BJ (cell line): ENCODE results near the gene TASP1. TPM values are rescaled to one million over a fixed set of nuclear protein-coding genes. Genes with fewer than 3 reads are reported as not detected.
"Not testable (repeated sequence)": the region's sequence is repeated elsewhere in the genome, so short reads cannot be mapped to it uniquely, and the experiment has no call there.

Experiments
- CTCF ChIA-PET: fragments of 350-600 bp; formaldehyde crosslinking; extraction: SDS; loops from one replicate; lab custom pipeline; 2021; ENCODE audit warnings: antibody characterized with exemption, inconsistent platforms; lab: Yijun Ruan, JAX
- POLR2A ChIA-PET: fragments of 300-600 bp; sonication (Branson Sonifier 250); formaldehyde crosslinking; extraction: SDS; loops from one replicate; lab custom pipeline; 2021; ENCODE audit warnings: antibody characterized with exemption; lab: Charles Lee
- DNase-seq: peaks from one replicate; pipeline ENCODE4 v3.0.0-alpha.2; 2011; ENCODE audit warnings: low read depth
- H3K27me3 ChIP-seq: 2 replicates; pipeline ENCODE4 v1.6.0; 2011; ENCODE audit warnings: low read length; ENCODE audit not compliant: control insufficient read depth, insufficient read depth
- H3K36me3 ChIP-seq: 2 replicates; pipeline ENCODE4 v1.5.1; 2011; ENCODE audit warnings: low read length; ENCODE audit not compliant: control insufficient read depth, insufficient read depth
- H3K4me3 ChIP-seq: 2 replicates; pipeline ENCODE4 v1.5.1; 2011; ENCODE audit warnings: low read depth, mild to moderate bottlenecking, control low read depth, low read length
- polyA plus RNA-seq: library from polyadenylated mRNA; depleted of rRNA; stranded (reverse); fragments of >200 nt; gene quantifications from 2 replicates; pipeline ENCODE4 v1.2.3, GENCODE V29; 2011
- TF ChIP-seq, protein P1 (sequence below): IDR thresholded peaks from 2 replicates; pipeline ENCODE4 v1.5.1; 2011; ENCODE audit warnings: low read depth, mild to moderate bottlenecking, control low read depth, inconsistent platforms, low read length, moderate library complexity; ENCODE audit not compliant: insufficient read depth

The TASP1 gene
- polyA plus RNA-seq, 1 experiment = 5.4 TPM

DNA sequence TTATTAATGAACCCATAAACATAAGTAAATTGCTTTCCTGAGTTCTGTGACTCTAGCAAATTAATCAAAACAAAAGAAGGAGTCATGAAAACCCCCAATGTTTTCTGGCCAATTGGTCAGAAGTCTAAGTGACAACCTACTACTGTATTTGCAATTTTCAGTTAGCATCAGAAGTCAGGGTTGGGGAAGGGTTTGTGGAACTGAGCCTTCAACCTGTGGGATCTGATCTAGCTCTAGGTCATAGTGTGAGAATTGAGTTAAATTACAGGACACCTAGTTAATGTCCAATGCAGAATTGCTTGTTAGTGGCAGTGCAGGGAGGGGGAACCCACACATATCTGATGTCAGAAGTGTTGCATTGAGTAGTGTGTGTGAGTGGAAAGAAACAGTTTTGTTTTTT lies 275.3 kb downstream of the TASP1 start:
- POLR2A ChIA-PET = no interaction called here
- CTCF ChIA-PET = no interaction called here
- DNase-seq = no peak
- Histone ChIP-seq H3K4me3 (no peak overlapping the region), H3K27me3 (no peaks in the 10 kb centered on the region), H3K36me3 (no peaks in the 10 kb centered on the region)
- TF ChIP-seq, protein P1, sequence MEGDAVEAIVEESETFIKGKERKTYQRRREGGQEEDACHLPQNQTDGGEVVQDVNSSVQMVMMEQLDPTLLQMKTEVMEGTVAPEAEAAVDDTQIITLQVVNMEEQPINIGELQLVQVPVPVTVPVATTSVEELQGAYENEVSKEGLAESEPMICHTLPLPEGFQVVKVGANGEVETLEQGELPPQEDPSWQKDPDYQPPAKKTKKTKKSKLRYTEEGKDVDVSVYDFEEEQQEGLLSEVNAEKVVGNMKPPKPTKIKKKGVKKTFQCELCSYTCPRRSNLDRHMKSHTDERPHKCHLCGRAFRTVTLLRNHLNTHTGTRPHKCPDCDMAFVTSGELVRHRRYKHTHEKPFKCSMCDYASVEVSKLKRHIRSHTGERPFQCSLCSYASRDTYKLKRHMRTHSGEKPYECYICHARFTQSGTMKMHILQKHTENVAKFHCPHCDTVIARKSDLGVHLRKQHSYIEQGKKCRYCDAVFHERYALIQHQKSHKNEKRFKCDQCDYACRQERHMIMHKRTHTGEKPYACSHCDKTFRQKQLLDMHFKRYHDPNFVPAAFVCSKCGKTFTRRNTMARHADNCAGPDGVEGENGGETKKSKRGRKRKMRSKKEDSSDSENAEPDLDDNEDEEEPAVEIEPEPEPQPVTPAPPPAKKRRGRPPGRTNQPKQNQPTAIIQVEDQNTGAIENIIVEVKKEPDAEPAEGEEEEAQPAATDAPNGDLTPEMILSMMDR = no peak

DNA sequence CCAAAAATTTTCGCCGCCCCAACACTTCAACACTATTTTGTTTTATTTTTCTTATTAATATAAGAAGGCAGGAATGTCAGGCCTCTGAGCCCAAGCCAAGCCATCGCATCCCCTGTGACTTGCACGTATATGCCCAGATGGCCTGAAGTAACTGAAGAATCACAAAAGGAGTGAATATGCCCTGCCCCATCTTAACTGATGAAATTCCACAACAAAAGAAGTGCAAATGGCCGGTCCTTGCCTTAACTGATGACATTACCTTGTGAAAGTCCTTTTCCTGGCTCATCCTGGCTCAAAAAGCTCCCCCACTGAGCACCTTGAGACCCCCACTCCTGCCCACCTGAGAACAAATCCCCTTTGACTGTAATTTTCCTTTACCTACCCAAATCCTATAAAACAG lies 276.6 kb downstream of the TASP1 start:
- DNase-seq, H3K4me3 ChIP-seq, CTCF ChIA-PET, H3K36me3 ChIP-seq, POLR2A ChIA-PET, H3K27me3 ChIP-seq: not testable (repeated sequence)

DNA sequence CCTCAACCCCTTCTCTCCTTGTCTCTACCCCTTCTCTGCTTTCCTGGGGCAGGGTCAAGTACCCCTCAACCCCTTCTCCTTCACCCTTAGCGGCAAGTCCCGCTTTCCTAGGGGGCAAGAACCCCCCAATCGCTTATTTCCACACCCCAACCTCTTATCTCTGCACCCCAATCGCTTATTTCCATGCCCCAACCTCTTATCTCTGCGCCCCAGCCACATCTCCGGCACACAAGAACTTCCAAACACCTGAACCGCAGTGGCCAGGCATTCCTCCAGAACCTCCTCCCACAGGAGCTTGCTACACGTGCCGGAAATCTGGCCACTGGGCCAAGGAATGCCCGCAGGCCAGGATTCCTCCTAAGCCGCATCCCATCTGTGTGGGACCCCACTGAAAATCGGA lies 279.8 kb downstream of the TASP1 start:
- CTCF ChIA-PET, POLR2A ChIA-PET, H3K4me3 ChIP-seq, H3K36me3 ChIP-seq, H3K27me3 ChIP-seq, DNase-seq: not testable (repeated sequence)

DNA sequence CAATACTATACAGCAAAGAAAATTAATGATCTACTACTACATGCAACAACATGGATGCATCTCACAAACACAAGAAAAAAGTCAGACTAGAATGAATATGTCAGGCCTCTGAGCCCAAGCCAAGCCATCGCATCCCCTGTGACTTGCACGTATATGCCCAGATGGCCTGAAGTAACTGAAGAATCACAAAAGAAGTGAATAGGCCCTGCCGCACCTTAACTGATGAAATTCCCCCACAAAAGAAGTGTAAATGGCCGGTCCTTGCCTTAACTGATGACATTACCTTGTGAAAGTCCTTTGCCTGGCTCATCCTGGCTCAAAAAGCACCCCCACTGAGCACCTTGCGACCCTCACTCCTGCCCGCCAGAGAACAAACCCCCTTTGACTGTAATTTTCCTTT lies 280.9 kb downstream of the TASP1 start:
- H3K36me3 ChIP-seq, POLR2A ChIA-PET, CTCF ChIA-PET, H3K4me3 ChIP-seq, DNase-seq, H3K27me3 ChIP-seq: not testable (repeated sequence)

DNA sequence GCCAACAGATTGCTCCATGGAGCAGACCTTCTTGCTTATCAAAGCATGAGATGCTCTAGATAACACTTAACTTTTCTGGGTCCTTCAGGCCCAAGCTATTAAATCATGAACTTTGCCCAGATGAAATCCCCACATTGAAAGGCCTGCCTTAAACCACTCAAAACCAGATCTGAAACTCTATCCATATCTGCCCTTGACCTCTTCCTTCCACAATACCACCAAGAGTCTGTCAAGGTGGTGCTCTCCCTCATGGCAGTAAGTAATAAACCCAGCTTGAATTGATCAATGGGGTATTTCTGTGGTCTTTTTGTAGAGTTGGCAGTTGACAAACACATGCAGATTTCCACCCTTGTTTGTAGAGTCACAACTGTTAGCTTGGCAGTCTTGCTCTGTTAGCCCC lies 282.1 kb downstream of the TASP1 start:
- CTCF ChIA-PET = interaction anchor here (0.6 to 2.5 kb wide), 4 partner anchors 14 to 258 kb away, joined by 3 to 10 read pairs (median 3); no protein-coding TSS in a partner anchor
- DNase-seq = no peak

DNA sequence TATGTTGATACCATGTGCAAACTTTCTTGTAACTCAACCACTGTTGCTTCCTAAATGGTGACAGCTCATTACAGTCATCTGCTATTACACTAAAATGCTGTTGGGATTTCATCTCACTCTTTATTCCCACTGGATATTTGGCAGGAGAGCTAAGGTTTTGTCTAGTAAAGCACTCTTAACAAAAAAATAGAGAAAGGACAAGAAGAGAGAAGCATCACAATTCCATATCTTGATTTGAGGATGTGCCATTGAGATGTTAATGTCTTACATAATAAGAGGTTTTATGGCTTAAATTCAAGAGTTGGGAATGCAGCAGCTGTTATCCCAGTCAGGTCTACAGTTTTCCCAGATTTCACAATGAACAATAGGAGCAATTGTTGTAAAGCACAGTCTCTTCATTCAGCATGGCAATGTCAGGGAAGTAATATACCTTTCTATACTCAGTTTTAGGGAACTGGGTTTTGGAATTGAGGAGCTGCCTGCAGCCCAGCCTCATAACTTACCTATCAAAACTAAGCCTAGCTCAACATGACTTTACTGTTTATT lies 282.7 kb downstream of the TASP1 start:
- Histone ChIP-seq H3K36me3 (no peaks in the 10 kb centered on the region), H3K4me3 (no peak overlapping the region), H3K27me3 (peaks cover 2% of the 10 kb centered on the region; the same call in 1 of the 2 replicates)
- no peak for DNase-seq
- ChIA-PET POLR2A (interaction anchor here (0.5 kb wide), 1 partner anchor 39 kb away, joined by 6 read pairs; no protein-coding TSS in a partner anchor), CTCF (interaction anchor here (0.6 to 2.5 kb wide), 4 partner anchors 15 to 258 kb away, joined by 3 to 10 read pairs (median 3); no protein-coding TSS in a partner anchor)
- TF ChIP-seq, protein P1 = no peak

More for the DNA sequence above, 282.1 kb downstream of the TASP1 start:
- POLR2A ChIA-PET = interaction anchor here (0.5 kb wide), 1 partner anchor 39 kb away, joined by 6 read pairs; no protein-coding TSS in a partner anchor
- no peak overlapping the region for H3K4me3 ChIP-seq
- TF ChIP-seq, protein P1 = no peak
- H3K27me3 ChIP-seq = peaks cover 2% of the 10 kb centered on the region; the same call in 1 of the 2 replicates
- H3K36me3 ChIP-seq = no peaks in the 10 kb centered on the region

DNA sequence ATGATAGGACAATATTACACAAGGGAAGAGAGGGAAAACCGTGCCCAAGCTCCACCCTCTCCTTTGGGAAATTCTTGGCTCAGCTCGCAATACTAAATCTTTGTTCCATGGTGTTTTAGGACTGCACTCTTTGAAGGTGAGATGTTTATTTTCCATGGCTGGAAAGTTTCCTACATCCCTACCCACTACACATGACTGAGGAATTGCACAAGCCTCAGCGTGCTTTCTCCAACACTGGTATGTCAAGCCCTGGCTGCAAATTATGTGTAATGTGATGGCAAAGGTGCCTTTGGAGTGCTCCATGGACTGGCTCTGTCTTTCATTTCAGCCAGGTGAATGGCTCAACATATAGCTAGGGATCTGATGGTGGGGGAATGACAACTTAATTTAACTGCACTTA lies 283.3 kb downstream of the TASP1 start:
- no peak for DNase-seq
- ChIA-PET CTCF (interaction anchor here (1.1 to 2.5 kb wide), 2 partner anchors 15 to 27 kb away, joined by 3 to 10 read pairs; no protein-coding TSS in a partner anchor), POLR2A (no interaction called here)
- H3K27me3 ChIP-seq = peaks cover 2% of the 10 kb centered on the region; the same call in 1 of the 2 replicates
- no peaks in the 10 kb centered on the region for H3K36me3 ChIP-seq
- TF ChIP-seq, protein P1 = no peak
- H3K4me3 ChIP-seq = no peak overlapping the region
